ENCODE results near the gene ZNF628.

Gene ZNF628

DNA sequence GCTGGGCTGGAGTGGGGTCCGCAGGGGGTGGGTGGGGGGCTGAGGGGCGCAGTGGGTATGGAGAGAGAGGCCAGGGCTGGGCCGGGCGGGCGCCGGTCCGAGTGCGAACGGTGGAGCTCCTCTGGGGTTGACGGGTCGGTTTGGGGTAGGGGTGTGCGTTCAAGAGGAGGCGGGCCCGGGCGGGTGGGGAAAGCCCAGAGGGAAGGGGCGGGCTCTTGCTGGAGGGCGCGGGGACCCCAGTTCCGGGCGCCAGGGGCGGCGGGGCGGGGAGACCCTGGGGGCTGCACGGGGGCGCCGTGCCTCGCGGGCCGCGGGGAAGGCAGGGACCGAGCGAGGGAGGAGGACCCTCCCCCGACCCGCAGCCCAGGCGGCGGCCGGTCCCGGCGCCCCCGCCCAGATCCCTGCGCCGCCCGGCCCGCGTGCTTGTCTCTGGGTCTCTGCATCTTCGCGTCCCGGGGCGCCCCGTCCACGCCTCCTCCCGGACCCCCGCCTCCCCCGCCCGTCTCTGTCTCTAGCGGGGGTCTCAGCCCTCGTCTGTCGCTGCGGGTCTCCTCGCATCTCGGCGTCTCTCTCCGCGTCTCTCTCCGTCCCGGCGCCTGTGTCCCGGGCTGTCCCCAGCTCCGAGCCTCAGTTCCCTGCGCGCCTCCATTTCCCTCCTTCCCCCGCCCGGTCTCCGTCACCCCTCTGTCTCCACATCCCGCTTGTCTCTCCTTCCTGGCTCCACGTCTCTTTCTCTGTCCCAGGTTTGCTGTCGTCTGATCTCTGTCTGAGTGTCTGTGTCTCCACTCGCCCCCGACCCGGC is 25.1 kb upstream of the ZNF628 start:
- DNase-seq, result no peak

DNA sequence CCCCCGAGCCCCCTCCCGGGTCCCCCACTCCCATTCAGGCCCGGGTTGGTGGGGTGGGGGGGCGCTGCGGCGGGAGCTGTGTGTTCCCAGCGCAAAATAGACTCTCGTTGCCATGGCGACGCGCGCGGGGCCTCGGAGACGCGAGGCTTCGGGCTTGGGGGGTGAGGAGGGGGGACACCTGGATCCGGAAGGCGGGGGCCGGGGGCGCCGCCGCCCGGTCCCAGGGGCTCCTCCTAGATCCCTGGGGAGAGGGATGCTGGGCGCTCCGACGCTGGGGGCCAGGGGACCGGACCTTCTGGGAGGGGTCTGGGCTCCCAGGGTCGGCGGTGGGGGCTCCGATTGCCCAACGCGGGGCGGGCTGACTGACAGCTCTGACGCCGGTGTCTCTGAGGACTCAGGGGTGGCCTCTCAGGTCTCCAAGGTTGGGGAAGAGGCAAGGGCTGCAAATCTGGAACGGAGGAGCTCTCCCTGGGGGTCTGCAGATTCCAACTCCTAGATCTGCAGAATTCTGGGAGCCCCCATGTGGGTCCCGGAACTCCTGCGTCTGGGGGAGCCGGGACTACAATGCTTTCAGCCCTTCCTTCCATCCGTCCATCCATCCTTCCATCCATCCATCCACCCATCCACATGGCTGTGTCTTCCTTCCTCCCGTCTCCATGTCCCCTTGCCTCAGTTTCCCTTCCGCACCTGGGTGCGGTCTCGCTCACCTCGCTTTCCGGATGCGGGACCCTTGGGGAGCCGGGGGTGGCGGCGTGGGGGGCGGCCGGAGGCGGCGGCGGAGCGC is 24.3 kb upstream of the ZNF628 start:
- peak; percentile 30 for DNase-seq

DNA sequence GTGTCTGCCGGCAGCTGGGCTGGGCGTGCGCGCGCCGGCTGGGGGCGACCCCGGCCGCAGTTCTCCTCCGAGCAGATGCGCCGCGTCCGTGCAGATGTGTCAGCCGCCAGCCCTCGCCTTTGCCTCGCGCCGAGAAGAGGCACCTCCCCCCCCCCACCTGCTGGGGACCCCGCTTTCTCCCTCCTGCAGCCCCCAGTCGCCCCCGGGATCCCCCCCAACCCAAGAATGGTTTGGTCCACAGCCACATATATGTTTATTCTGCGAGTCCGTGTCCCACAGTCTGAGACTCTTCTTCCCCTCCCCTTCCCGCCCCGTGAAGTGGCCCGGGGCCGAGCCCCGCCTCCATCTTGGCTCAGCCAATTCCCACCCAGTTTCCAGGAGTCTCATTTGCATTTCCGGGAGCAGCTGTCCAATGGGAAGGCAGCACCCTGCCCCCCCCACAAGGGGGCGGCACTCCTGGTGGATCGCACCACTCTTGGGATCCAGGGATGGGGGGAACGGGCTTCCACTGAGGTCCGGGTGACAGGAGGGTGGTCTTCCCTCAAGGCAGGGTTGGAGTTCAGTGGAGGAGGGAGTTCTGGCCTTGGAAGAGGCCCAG is 23.6 kb upstream of the ZNF628 start:
- DNase-seq, result peak; percentile 86

DNA sequence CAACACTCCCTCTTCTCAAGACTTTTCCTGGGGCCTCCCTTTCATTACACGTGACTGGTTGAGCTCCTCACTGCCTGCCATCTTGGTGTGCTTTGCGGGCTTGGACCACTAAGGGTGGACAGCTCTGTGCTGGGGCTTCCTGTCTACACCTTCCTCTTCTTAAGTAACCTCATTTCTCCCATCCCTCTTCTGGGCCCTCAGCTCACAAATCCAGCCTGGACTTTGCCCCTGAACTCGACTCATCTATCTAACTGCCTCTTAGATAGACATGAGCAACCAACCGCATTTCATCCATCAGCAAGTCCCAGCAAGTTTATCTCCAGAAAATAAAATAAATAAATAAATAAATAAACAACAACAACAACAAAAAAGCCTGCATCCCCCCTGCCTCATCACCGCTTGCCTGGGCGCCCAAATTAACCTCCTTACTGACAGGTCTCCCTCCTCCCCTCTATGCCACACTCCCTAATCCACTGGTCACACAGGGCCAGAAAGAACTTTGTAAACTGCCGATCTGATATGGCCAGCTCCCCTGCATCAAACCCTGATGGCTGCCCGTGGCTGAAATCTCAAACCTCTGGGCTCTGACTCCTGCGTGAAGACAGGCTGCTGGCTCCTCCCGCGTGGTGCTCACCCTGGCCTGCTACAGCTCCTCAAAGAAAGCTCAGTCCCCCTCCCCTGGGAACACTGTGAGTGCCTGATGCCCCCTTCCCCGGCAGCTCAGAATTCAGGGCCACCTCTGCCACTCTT is 22.7 kb upstream of the ZNF628 start:
- no peak for DNase-seq

DNA sequence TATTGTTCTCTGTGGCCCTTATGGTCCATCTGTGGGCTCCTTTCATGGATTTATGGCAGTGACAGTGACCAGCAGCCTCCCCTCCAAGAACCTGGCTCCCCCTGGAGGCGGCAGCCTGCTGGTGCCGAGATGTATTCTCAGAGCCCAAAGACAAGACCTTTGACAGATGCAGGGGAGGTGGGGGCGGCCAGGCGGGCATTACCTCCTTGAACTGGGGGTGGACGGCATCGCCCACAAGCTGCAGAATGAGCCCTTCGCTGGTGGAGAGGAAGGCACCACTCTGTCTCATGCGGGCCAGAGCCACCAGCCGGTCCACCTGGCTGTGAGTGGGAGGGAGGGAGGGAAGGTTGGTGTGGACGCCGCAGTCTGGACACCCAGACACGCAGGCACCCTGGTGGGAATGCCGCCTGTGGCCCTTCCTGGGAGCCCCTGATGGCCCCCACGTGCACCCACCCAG is 21.6 kb upstream of the ZNF628 start:
- DNase-seq, result no peak

- DNase-seq, result no peak
Measured at GRCh38 chr19:55455576-55456235, 20.7 kb upstream of the ZNF628 start.

GRCh38 chr19:55456347-55456746 is 20.1 kb upstream of the ZNF628 start:
- no peak for DNase-seq

GRCh38 chr19:55457683-55458457 is 18.5 kb upstream of the ZNF628 start:
- no peak for DNase-seq

DNA sequence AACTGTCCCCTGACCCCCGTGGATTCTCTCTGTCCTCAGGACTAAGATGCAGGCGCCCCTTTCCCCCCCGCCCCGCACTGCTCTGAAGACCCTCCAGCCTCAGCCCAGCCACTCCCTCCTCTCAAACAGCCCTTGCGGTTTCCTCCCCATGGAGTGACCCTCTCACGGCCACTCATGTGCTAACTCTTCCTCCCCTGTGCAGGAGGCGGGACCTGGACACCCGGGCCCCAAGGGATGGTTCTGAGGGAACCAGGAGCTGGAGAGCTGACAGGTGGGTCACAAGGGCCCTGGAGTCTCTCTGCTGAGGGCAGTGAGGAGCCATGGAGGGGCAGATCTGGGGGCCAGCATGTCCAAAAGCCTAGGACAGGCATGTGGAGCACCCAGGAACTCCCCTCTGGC is 16.9 kb upstream of the ZNF628 start:
- no peak for DNase-seq

DNA sequence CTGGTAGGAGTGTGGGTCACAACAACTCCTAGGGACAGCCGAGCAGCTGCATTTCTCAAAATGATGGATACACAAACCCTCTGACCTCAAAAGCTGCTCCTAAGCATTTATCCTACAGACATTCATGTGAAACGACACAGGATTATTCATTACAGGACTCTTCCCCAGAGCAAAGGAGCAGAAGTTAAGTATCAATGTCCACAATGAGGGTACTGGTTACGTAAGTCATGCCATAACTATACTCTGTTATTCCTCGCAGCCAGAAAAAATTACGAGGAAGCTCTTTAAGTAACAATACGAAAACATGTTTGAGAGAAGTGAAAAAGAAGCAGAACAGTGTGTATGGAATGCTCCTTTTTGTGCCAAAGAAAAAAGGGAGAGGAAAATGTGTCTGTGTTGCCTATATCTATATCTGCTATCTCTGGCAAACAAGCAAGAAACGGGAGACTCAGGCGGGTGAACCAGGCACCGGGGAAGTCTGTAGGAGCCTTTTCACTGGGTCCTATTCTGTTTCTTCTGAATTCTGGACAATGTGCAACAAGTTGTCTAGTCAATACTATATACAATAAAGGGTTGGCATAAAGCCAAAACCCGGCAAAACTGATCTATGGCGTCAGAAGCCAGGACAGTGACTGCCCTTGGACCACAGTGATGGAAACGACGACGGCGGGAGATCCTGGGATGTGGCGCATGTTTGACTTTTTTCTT is 16.3 kb upstream of the ZNF628 start:
- DNase-seq, result no peak

DNA sequence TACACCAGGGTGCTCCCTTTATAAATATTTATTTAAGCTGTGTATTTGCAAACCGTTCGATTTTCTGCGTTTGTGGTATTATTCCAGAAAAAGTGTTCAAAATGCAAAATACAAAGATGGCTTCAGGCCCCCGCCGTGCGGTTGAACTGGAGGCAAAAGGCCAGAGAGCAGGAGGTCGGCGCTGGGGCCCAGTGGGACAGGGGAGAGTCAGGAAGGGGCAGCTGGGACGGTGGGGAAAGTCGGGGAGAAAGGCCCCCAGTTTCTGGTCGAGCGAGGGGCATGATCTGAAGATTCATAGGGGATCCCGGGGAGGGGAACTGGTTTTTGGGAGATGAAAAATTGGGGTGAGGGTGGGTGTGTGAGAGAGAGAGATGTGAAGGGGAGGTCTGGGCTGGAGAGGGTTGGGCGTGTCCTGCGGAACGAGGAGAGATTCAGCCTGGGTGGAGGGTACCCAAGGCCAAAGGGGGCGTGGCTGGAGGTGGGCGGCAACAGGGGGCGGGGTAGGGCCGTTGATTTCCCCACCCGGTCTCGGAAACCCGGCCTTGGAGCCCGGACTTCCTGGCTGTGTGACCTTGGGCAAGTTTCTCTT is 15.7 kb upstream of the ZNF628 start:
- DNase-seq, result peak; percentile 9

DNA sequence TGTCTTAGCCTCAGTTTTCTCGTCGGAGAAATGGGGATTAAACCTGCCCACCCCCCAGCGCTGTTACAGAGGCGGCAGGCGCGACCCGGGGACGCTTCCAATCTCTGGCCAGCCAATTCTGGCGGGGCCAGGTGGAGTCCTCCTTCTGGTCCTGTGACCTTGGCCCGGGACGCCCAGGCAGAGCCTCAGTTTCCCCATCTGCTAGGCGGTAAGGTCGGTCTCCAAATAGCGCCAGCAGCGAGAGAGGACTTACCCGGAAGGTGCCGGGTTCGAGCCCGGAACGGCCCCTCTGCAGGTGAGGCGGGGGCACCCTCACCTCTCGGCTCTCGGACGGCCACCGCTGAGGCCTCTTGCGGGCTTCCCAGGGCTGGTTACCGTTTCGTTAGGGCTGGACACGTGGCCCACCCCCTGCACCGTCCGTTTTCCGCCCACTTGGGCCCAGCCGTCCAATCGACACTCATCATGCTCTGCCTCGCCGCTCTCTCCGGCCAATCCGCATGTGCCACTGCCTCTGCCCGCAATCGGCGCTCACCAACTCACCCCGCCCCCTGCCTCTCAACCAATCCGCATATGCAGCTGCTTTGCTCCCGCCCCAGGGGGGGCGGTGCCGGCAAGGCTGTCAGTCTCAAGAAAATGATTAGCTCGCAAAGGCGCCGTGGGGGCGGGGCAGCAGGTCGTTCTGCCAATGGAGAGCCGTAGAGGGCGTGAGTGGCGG is 15.0 kb upstream of the ZNF628 start, which contains the start of gene ISOC2:
Gene ISOC2, minus strand, starts transcription at position 384 of the 715 bp plus-strand sequence. CDS start 5,156 bp downstream, outside the sequence.
- DNase-seq, result peak; percentile 97

DNA sequence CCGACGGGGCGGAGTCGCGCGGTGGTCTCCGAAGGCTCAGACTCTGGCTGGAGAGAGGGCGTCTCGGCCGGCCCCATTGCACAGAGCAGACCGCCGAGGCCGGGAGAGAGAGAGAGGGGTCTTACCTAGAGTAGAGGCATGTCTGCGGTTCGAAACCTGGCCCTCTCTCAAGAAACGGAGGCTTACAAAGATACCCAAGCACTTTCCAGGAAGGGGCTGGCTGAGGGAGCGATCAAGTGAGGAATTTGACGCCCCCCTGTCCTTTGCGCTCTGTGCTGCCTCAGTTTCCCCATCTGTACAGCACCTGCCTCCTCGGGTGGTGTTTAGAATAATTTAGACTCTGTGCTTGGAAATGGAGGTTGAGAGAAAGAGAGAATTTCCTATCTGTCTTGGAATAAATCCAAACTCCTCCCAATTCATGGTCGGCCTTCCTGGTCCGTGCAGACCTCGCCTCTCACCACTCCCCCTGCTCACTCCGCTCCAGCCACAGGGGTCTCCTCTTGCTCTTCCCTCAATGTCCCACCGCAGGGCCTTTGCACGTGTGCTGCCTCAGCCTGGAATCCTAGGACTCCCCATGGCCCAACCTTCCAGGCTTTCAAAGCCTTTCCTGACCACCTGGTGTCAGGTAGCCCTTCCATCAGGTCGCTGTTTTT is 14.3 kb upstream of the ZNF628 start:
- no peak for DNase-seq

DNA sequence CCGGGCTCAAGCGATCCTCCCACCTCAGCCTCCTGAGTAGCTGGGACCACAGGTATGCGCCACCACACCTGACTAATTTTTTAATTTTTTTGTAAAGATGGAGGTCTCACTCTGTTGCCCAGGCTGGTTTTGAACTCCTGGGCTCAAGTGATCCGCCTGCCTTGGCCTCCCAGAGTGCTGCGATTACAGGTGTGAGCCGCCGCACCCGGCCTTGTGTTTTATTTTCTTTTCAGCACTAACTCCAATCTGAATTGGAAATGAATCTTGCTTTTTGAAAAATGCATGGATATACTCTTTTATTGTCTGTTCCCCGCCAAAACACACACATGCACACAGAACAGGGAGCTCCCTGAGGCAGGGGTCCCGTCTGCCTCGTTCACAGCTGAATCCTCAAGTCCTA is 13.7 kb upstream of the ZNF628 start:
- DNase-seq, result no peak

DNA sequence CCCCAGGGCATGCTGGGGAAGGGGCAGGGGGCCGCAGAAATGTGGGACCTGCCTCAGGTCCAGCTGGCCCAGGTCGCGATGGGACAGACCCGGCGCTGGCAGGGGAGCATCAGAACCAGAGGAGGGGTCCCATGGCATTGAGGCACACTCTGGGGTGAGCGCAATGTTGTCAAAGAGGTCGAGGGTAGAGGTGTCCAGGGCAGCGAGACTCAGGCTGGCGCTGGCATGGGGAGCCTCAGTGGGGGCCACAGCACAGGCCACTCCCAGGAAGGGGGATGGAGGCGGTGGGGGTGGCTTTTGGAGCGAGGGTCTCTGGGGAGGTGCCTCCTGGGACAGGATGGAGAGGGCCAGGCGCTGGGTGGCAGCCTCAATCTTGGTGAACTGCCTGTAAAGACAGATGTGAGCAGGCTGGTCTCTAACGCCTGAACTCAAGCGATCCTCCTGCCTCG is 12.8 kb upstream of the ZNF628 start:
- DNase-seq, result no peak

- no peak for DNase-seq
Measured at GRCh38 chr19:55464039-55464661, 12.3 kb upstream of the ZNF628 start.

DNA sequence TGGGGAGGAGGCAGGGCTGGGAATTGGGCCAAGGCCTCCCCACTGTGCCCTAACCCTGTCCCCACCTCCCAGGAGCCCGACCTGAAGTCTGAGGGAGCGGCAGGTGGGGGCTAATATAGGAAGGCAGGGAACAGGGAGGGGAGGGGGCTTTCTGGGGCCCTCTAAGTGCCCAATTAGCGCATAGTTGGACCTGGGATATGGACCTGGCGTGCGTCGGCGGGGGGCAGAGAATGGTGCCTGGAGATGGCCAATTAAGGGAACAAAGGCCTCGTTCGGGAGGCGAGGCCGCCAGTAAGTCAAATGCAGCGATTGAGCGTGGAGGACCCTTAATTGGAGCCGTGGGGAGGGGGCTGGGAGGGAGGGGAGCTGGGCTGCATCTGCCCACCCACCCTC is 11.8 kb upstream of the ZNF628 start, which contains the start of gene C19orf85:
Gene C19orf85, minus strand, starts transcription at position 90 of the 393 bp plus-strand sequence. CDS start 197 bp downstream, outside the sequence.
- no peak for DNase-seq

DNA sequence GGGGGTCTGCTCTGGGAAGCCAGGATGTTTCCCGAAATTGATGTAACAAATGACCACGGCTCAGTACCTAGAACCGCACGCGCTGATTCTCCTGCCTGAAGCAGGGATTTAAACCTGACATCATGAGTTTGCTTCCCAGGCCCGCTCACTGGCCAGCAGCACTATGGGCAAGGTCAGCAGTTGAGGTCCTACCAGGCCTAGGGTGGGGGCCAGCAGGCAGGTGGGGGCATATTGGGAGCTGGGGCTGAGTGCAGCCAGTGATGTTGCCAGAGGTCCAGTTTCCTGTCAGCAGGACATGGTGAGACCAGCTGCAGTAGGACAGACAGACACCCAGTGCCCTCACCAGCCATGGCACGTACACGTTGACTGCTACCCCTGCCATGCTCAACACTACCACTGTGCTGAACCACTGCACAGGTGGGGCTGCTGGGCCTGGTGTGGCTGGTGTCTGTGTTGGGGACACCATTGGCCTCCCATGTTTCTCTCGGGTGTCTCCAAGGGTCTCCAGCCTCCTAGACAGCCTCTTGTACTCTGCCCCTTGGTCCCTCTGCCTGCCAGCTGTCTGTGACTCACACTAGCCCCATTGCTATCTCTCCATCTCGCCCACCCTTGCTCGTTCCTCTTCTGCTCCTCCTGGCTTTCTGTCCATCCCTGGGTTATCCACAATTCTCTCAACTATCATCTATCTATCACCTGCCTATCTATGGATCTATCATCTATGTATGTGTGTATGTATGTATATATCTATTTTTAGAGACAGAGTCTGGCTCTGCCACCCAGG is 10.8 kb upstream of the ZNF628 start:
- no peak for DNase-seq

All from NCI-H1092 treated with DMSO at 0.1 percent for 48 hours (cell line).